Cardiac septum (tissue), 1 donor: Measurements from ENCODE around the gene KLHL22. TPM values are rescaled to one million over a fixed set of nuclear protein-coding genes. Genes with fewer than 3 reads are reported as not detected.
"Not testable (repeated sequence)": the region's sequence is repeated elsewhere in the genome, so short reads cannot be mapped to it uniquely, and the experiment has no call there.

Experiments
- DNase-seq: peaks from one replicate; pipeline ENCODE4 v3.0.0-alpha.2; 2020; ENCODE audit warnings: low spot score
- intact Hi-C: fragments of 100-400 bp; cut with DNase I; formaldehyde crosslinking; loops from one replicate; pipeline ENCODE4 v1.14.0; 2022
- long read RNA-seq: library from polyadenylated mRNA; unstranded; transcript quantifications from one replicate; pipeline ENCODE4 v2.0.0, GENCODE V29; 2021
- total RNA-seq: library from RNA; stranded (reverse); fragmentation: NEBNext Ultra II Directional; extraction: Animal tissue kit (Norgen Biotek cat#: 25700); gene quantifications from one replicate; pipeline ENCODE4 v1.2.1, GENCODE V29; 2021
- donor health status: DM: no; HTN: no; CAD: no.

KLHL22 gene, protein sequence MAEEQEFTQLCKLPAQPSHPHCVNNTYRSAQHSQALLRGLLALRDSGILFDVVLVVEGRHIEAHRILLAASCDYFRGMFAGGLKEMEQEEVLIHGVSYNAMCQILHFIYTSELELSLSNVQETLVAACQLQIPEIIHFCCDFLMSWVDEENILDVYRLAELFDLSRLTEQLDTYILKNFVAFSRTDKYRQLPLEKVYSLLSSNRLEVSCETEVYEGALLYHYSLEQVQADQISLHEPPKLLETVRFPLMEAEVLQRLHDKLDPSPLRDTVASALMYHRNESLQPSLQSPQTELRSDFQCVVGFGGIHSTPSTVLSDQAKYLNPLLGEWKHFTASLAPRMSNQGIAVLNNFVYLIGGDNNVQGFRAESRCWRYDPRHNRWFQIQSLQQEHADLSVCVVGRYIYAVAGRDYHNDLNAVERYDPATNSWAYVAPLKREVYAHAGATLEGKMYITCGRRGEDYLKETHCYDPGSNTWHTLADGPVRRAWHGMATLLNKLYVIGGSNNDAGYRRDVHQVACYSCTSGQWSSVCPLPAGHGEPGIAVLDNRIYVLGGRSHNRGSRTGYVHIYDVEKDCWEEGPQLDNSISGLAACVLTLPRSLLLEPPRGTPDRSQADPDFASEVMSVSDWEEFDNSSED
- 16.8 TPM for total RNA-seq
- long read RNA-seq, transcript KLHL22-201 (7 exons, 2,616 nt), result major isoform, 12 of 20 reads
- long read RNA-seq, partial matches to known transcripts, result 5 of 20 reads
- long read RNA-seq, other reads (novel, unspliced or antisense), result 3 of 20 reads

DNA sequence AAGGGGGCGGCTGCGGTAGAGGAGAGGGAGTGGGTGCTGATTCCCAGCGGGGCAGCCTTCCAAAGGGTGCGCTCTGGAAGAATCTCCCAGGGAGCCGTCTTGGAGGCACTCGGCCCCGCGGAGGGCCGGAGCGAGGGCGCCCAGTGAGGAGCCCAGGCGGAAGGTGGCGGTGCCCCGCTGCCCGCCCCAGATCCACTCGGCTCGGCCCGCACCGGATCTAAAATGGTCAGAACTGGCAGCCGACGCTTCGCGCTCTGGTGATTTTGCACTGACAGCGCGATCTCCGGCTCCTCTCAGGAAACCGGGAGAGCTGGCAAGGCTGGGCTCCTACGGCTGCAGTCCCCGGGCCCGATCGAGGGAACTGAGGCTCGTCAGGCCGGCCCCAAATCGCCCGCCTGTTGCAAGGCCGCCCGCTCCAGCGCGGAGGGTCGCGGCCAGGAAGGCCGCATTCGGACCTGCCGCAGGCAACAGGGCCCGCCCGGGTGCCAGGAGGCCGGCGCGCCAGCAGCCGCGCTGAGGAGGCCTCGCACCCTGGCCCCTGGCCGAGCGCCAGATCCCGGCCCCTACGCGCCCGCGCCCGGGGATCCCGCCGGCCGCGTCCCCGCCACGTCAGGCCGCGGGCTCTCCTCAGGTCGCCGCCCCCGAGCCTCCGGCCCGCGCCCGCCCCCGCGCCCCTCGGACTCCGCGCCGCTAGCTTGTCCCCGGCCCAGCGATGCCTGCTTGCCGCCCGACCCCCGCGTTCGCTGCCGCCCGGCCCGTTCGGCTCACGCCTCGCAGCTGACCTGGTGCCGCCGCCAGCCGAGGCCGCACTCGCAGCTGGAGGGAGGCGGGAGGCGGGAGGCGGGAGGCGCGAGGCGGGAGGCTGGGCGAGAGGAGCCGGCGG is at the start of gene KLHL22:
KLHL22 (minus strand) TSS at position 818 of the 883 bp plus-strand sequence. CDS start 6,584 bp downstream, outside the sequence.
- DNase-seq, result peak; percentile 81
- intact Hi-C loops, result no loop called here

DNA sequence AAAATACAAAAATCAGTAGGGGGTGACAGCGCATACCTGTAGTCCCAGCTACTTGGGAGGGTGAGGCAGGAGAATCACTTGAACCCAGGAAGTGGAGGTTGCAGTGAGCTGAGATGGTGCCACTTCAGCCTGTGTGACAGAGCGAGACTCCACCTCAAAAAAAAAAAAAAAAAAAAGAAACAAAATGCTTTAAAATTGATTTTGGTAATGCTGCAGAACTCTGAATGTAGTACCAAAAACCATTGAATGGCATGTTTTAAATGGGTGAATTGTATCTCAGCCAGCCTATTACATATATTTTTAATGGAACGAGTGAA is 49.7 kb upstream of the KLHL22 start:
- intact Hi-C loops, DNase-seq: not testable (repeated sequence)

DNA sequence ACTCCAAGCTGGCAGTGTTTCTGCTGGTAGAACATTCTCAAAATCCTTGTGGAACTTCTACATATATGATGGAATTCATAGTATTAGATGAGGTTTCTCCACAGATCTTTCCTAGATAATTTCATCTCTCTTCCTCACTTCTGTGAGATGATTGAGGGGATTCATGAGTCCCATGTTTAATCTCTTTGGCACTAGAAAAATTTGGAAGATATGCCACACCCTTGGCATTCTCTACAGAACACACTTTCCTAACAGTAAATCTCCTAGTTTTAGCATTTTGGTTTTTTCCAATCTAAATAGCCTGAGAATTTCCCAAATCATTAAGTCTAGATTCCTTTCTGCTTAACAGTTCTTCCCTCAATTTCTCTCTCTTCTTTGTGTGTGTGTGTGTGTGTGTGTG is 47.1 kb upstream of the KLHL22 start:
- intact Hi-C loops, result no loop called here

DNA sequence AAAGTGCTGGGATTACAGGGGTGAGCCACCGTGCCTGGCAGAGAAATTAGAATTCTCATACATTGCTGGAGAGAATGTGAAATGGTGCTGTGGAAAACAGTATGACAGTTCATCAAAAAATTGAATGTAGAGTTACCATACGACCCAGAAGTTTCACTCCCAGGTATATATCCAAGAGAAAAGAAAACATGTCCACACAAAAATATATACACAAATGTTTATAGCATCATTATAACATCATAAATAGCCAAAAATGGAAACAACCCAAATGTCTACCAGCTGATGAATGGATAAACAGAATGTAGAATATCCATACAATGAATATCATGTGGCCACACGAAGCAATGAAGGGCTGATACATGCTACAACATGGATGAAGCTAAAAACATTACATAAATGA is 46.5 kb upstream of the KLHL22 start:
- intact Hi-C loops, result no loop called here
- DNase-seq, result no peak

More for the DNA sequence above, 47.1 kb upstream of the KLHL22 start:
- no peak for DNase-seq

DNA sequence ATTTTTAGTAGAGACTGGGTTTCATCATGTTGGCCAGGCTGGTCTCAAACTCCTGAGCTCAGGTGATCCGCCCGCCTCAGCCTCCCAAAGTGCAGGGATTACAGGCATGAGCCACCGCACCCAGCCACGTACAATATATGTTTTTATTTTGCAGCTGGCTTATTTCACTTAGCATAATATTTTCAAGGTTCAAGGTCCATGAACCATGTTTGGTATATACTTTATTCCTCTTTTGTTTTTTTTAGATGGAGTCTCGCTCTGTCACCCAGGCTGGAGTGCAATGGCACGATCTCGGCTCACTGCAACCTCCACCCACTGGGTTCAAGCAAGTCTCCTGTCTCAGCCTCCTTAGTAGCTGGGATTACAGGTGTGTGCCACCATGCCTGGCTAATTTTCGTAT is 43.3 kb upstream of the KLHL22 start:
- intact Hi-C loops, DNase-seq: not testable (repeated sequence)

DNA sequence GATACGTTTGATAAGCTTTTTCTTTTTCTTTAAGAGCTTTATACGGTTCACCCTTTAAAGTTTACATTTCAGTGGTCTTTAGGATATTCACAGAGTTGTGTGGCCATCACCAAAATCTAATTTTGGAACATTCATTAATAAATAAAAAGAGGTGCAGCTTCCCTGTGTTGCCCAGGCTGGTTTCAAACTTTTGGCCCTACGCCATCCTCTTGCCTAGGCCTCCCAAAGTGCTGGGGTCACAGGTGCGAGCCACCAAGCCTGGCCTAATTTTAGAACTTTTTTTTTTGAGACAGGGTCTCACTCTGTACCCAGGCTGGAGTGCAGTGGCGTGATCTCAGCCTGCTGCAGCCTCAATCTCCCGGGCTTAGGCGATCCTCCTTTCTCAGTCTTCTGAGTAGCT is 42.4 kb upstream of the KLHL22 start:
- intact Hi-C loops, result no loop called here
- DNase-seq, result no peak

DNA sequence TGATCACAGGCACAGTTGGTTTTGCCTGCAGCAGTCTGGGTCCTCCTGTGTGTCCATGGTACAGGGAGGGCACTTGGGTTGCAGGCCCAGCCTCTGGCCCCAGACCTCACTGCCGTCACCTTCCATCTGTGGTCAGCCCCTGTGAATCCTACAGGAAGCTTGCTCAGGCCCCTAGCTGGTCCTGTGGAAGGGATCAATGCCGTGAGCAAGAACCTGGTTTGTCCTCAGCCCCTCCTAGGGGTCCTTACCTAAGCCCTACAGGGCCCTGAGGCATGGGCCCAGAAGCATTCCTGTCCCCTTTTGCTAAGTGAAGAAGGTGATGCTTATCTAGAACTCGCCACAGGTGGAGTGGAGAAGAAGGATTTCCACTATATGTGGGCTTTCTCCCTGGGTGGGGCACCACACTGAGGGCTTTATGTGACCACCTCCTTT is 41.7 kb upstream of the KLHL22 start:
- intact Hi-C loops, result no loop called here
- no peak for DNase-seq

DNA sequence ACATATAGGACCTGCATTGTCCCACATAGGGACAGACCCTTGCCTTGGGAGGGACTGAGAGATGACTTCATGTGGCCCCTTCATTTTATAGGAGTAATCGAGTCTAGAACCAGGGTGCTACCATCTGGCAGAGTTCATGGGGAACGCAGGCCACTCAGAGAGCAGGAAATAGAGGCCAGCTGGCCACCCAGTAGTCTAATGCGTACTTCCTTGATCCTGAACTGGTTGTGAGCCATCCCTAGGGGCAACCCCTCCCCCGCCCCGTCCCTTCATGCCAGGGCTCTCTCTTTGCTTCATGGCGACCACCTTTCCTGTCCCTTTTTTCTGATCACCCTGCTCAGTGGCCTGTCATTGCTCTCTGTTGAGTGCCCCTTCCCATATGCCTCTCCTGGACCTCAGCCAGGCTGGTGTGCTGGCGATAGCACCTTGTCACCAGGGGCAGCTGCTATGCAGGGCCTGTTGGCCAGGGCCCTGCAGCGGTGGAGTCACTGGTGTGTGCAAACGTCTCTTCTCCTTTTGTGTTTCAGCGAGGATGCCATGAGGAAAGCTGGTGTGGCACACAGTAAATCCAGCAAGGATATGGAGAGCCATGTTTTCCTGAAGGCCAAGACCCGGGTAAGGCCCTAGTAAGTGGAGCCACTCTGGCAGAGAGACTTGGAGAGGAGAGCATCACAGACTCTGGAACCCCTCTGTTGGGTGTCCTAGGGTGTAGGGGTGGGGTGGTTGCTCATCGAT is 41.2 kb upstream of the KLHL22 start:
- intact Hi-C loops, result no loop called here
- no peak for DNase-seq

DNA sequence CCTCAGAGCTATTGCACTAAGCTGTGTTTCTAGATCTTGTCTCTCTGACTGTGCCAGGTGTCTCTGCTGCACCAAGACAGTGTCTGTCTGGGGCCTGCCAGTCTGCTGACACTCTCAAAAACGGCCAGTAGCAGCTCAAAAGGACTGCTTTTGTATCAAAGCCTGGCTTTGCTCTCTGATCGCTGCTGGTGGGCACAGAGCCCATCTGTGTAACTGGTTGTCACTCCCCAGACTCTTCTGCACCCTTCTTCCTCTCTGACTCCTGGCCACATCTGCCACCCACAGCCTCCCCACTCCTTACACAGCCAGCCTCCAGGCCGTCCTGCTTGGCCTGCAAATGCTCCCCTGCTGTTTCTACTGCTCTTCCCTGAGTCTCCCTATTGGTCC is 38.3 kb upstream of the KLHL22 start:
- intact Hi-C loops, result no loop called here

DNA sequence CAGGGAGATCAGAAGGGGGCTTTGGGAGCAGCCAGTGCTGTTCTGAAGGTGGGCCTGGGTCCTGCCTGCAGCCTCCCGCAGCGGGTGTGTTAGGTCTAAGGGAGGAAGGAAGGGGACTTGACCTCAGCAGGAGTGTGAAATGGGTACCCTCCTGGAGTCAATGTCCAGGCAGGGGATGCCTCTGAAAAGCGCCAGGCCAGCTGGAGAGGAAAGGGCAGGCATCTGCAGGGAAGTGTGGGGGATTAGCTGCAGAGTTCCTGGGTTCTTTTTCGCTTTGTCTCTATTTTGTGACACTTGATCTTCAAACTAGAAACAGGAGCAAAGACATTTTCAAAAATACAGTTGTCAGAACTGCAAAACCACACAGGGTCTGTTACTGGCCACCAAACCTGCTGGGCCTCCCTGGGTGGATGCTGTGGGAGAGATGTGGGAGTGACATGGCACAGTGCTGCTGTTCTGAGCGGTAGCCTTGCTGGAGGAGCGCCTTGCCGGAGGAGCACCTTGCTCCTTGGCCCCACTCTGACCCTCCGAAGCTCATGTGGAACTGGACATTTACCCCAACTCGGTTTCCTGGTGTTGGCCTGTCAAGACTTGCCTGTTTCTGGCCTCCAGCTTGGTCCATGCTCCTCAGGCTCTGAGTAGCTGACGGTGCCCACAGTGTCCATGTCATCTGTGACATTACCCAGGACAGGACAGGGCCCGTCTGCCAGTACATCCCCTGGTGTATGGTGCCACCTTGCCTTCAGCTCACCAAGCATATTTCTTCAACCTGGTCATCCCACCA is 37.7 kb upstream of the KLHL22 start:
- intact Hi-C loops, result no loop called here
- DNase-seq, result no peak

More for the DNA sequence above, 38.3 kb upstream of the KLHL22 start:
- no peak for DNase-seq

DNA sequence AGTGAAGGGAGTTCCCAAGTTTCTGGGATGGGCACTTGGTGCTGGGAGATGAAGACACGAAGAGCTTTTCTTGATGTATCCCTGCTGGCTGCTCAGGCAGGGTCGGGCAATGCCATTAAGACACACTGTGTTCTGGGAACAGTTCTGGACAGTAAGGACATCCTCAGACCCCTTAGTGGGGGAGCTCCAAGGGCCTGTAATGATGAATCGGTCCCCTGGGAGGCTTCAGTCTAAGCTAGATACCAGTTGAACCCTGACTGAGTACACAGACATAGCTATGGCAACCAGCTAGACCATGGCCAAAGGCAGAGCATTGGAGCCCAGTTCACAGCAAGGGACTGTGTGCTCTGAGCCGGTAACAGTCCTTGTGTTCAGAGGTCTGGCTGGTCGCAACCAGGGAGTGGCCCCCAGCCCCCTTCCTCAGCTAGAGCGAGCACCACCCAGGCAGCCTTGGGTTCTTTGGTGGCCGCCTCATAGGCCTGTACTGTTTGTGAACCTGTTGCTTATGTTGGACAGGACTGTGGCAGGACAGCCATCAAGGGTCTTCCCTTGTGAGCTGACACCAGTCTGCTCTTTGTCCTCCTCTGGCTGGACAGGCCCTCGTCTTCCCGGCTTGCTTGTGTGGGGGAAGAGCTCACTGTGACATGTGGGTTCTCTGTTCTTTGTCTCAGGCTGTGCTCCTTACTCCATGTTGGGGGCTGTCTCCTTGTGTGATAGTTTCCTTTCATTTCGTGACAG is 36.8 kb upstream of the KLHL22 start:
- intact Hi-C loops, result no loop called here
- no peak for DNase-seq

DNA sequence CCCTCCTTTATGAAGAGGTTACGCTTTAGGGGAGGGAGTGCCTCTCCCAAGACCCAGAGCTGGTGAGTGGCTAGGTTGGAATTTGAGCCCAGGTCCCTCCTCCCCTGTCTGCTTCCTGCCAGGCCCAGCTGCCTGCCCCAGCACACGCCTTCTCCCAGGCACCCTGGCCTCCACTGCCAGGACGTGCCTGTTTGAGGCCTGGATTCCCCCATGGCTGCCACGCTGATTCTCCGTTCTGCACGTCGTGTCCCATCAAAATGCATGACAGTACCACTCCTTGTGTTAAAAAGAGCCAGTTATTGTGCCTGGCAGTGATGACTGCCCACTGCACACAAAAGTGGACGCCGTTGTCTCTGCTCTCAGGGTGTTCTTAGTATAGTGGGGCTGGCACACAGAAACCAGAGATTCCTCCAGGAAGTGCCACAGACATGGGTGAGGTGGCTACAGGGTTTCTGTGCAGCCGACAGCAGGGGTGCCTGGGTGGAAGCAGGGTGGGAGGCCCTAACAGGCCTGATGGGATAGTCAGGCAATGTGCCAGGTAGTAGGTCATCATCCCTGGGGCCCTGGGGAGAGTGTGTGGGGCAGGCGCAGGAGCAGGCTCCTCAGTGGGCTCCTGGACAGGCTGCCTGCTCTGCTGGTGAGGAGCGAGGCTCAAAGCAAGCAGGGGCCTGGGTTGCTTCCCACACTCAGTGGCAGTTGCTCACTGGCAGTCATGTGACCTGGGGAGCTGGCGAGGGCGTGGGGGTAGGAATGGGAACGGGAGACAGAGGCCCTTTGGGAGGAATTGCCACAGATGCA is 36.0 kb upstream of the KLHL22 start:
- intact Hi-C loops, result no loop called here
- no peak for DNase-seq

DNA sequence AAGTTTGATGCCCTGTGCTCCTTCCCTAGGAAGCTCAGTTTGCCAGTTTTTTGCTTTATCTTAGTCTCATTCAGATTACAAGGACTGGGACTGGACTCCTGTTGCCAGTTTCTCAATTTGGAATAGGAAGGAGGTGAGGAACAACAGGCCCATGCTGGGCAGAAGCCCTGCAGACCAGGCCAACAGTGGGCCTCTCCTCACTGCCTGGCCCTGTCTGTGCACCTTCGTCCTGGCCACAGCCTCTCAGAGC is 35.5 kb upstream of the KLHL22 start:
- intact Hi-C loops, result no loop called here
- DNase-seq, result no peak

DNA sequence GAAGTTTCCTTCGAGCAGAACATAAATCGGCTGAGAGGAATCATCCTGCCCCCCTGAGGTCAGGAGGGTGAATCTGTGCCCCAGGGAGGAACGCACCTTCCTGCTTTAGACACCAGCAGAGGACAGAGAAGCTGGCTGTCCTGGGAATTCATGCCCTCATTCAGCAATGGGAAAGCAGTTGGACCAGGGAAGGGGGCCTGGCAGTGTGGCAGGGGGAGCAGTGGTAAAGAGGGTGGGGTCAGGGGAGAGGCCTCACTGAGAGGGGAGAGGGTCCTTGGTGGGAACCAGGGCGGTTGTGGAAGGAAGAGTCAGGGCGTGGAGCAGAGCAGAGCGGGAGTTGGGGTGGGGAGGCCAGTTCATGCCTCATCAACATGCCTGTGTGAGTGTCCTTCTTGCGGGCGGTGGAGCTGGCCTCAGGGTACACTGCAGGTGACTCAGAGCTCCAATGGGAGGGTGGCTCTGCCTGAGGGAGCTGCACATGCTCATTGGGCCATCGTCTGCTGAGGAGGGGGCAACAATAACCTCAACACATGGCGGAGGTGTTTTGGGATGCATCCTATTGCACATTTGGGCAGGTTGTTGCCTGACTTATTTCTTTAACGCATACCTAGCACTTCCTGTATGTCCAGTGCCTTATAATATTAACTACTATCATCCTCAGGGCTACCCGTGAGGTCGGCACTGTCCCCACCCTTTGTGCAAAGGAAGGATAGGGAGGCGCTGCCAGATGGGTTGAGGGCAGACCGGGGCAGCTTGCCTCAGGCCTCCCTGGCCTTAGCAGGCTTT is 35.0 kb upstream of the KLHL22 start:
- no peak for DNase-seq
- intact Hi-C loops, result no loop called here

DNA sequence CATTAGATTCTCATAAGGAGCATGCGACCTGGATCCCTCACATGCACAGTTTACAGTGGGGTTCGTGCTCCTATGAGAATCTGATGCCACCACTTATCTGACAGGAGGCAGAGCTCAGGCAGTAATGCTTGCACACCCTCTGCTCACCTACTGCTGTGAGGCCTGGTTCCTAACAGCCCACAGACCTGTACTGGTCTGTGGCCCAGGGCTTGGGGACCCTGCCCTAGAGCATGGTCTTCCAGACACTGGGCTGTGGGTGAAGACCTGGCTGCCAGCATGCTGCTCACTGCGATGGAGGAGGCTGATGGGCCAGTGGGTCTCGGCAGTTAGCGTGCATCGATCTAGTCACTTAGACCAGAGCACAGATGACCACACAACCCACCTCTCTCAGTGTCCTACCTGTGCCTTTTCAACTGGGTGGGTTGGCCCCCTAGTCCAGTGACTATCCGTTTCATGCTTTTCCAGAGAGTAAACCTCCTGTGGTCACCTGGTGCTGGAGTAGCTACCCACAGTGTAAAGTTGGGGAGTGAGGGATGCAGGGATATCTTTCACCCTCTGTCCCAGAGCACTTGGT is 32.9 kb upstream of the KLHL22 start:
- no peak for DNase-seq
- intact Hi-C loops, result no loop called here

DNA sequence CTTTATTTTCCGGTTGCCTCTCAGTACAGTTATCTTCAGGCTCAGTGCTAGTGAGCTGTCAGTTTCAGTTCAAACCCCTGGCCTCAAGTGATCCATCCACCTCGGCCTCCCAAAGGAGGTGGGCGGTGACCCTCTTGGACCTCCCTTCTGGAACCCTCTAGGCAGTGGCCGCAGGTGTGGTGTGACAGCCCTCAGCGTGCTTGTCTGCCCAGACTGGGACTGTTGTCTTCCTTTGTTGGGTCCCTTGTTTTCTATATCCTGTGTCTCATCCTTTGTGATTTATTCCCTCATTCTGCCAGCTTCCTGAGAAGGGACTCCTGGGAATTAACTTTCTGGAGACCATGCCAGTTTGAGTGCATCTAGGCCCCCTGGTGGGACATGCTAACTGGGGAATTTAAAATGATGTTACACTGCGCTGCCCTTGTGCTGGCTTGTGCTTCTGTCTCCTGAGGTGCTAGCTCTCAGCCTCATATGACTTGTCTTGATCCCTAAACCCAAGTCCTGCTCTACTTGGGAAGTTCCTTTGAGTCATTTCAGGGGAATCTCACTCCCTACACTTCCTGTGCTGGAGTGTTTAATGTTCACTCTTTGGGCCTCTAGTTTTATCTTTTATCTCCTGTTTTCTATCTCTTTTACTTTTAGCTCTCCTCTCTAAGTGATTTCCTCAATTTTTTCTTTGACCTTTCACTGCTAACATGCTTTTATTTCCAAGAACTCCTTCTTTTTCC is 31.2 kb upstream of the KLHL22 start:
- intact Hi-C loops, result no loop called here
- DNase-seq, result no peak
